Stimulated activated CD8-positive, alpha-beta memory T cell treated with anti-CD3 and anti-CD28 coated beads, Interleukin-7, amount 100 ng/mL, for 1 hour (primary cell): ENCODE measurements around the gene STK11IP.

ENCODE experiments used
- DNase-seq, 2 donors: peaks; one replicate each; pipeline ENCODE4 v3.0.0-alpha.2; 2020; ENCODE audit warnings: low read depth in 2 of 2

The STK11IP gene

DNA sequence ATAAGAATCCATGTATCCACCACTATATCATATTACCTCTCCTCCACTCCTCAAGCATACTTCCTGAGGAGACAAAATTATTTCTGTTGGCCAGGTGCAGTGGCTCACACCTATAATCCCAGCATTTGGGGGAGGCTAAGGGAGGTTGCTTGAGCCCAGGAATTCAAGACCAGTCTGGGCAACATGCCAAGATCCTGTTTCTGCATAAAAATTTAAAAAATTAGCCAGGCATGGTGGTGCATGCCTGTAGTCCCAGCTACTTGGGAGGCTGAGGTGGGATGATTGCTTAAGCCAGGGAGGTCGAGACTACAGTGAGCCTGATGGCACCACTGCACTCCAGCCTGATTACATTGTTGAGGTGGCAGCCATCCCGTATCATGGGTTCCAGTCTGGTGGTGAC is 16.3 kb upstream of the STK11IP start:
- DNase-seq, result no peak

DNA sequence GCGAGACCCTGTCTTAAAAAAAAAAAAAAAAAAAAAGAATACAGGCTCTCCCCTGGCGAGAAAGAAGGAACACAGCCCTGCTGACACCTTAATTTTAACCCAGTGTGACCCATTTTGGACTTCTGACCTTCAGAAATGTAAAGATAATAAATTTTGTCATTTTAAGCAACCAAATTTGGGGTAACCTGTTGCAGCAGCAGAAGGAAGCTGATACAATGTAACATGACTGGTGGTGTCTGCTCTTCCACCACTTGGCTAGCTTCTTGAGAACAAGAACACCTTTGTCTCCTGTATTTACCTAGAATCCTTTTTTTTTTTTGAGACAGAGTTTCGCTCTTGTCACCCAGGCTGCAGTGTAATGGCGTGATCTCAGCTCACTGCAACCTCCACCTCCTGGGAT is 6.6 kb upstream of the STK11IP start:
- no peak for DNase-seq

DNA sequence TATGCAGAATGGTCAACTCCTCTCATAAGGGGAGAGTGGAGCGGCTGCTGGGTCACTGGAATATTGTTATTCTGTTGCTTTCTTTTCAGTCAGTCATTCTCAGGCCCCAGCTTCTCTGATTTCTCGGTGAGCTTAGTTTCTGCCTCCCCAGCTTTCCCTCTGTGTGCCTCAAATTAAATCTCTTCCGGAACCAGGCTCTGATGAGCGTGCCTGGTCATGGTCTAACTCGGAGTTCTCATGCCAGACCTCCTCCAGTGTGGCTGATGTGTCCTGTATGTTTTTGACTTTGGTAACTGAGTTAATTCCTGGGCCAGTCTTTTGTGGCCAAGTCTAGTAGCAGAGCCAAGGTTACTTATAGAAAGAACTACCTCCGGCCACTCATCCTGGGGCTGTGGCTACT is 4.9 kb upstream of the STK11IP start:
- DNase-seq, result no peak

DNA sequence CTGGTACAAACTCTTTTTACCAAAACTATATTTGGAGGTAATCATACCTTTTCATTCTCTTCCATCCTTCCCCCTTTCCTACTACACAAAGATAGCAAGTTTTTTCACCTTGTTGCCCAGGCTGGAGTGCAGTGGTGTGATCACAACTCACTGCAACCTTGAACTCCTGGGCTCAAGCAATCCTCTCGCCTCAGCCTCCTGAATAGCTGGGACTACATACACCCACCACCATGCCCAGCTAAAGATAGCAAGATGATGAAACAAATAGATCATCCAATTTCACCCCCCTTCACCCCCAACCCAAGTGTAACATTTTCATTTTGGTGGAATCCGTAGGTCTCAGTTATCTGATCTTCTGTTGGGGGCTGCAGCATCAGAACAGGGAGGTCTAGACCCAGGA is 4.5 kb upstream of the STK11IP start:
- no peak for DNase-seq

DNA sequence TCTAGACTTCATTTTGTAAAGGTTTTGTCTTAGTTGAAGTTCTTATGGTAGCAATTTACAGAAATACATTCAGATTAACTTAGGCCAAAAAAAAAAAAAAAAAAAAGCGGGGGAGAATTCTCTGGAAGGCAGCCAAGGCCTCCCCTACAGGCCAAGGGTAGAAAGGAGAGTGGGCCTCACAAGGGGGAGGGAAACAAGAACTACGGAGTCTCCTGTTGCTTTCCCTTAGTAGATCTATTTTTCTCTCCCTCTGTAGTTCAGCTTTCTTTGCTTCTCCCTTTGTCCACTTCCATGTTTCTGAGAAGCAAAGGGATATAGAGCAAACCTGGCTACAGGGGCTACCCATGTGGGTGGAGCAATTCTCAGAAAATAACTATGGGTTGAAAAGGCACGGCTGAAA is 2.4 kb upstream of the STK11IP start:
- no peak for DNase-seq

DNA sequence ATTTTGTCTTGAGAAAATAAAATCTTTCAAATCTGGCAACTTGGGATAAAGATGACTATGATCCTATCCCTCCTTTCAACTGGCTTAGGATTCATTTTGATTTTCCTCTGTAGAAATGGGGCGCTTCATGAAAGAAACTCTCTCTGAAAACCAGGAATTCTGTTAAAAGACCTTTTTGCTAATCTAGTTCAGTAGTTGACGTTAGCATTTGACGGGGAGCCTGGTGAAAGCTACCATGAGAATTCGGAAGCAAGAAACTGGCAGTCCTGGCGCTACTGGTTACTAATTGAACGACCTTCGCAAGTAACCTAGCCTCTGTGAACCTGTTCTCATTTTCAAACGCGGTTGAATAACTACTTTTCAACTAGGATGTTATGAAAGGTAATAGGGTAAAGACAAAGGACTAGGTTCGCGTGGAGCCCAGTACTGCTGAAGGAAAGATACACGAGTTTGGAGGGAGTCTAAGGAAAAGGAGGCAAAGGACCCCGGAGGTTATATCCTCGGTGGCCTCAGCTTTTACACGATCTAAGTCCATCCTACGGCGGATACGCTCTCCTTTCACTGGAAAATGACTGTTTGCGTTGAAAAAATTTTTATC is 604 bp upstream of the STK11IP start:
- no peak for DNase-seq

DNA sequence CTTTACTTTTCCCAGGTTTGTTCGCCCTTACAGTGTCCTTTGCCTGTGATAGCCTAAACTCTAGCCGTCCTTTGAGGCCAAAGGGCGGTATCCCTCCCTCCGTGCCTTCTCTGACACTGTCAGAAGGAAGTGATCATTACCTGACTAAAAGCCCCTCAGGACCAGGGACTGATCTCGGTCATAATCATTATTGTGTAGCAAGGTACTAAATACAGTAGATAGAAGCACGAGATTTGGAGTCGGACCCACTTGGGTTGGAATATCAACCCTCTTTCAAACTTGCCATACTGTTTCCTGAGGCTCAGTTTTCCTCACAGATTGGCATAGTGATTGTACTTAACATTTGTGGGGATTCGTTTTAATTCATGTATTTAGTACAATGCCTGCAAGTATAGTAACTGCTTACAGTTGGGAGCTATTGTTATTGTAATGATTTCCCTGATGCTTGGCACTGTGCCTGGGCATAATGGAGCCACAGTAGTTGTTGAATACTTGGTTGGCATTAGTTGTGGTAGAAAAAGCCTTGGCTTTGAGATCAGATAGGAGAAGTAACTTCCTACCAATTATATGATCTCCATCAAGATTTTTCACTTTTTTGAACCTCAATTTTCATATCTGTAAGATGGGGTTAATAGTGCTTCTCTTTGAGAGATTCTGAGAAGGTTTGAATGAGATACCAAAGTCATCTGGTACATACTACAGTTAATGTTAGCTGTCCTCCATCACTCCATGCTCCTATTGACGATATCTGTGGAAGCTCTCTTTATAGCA is 836 bp downstream of the STK11IP start:
- no peak for DNase-seq

DNA sequence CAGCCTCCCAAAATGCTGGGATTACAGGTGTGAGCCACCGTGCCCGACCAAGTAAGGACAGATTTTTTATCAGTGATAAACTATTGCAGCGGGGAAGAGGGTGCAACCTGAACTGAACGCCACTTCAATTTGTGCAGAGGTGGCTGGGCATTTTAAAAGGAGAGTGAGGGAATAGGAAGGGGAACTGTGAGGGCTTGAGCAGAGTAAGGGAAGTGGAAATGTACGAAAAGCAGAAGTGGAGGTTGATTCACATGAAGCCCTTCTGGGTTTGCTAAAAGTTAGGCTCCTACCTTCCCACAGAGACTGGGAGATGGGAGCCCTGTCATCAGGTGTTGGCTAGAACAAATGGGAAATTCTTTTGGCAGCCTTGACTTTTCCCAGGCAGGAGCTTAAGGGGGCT is 6.1 kb downstream of the STK11IP start:
- no peak for DNase-seq

DNA sequence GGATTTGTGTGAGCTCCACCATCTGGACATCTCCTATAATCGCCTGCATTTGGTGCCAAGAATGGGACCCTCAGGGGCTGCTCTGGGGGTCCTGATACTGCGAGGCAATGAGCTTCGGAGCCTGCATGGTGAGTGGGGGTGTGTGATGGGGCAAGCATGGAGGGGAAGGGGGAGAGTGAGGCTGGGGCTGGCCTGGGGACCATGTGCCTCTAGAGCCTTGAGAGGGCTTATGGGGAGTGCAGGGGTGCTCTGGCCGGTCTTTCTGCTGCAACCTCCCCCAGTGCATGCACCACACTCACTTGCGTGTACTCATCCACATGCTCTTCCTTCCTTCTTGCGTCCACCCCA is 7.9 kb downstream of the STK11IP start:
- DNase-seq, result no peak

DNA sequence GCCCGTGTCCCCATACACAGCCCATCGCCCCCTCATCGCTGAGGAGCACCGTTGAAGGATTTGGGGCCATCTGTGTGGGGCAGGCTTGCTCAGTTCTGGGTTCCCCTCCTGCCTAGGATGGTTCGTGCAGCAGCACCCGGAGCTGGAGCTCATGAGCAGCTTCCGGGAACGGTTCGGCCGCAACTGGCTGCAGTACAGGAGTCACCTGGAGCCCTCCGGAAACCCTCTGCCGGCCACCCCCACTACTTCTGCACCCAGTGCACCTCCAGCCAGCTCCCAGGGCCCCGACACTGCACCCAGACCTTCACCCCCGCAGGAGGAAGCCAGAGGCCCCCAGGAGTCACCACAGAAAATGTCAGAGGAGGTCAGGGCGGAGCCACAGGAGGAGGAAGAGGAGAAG is 10.3 kb downstream of the STK11IP start:
- DNase-seq, result no peak

DNA sequence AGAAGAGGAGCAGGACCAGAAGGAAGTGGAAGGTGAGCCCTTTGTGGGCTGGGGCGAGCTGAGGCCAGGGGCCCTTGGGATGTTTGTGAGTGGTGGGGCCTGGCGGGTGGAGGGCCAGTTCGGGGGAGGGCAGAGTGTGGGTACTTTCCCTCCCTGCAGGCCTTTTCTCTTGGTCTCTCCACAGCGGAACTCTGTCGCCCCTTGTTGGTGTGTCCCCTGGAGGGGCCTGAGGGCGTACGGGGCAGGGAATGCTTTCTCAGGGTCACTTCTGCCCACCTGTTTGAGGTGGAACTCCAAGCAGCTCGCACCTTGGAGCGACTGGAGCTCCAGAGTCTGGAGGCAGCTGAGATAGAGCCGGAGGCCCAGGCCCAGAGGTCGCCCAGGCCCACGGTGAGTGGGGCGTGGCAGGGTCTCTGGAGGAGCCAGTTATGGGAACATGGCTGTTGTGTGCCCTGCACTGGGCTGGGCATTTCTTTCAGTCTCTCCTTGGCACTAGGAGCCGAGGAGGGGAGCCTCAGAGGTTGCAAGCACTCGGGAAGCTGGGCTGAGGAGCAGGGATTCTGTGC is 10.8 kb downstream of the STK11IP start:
- DNase-seq, result no peak

DNA sequence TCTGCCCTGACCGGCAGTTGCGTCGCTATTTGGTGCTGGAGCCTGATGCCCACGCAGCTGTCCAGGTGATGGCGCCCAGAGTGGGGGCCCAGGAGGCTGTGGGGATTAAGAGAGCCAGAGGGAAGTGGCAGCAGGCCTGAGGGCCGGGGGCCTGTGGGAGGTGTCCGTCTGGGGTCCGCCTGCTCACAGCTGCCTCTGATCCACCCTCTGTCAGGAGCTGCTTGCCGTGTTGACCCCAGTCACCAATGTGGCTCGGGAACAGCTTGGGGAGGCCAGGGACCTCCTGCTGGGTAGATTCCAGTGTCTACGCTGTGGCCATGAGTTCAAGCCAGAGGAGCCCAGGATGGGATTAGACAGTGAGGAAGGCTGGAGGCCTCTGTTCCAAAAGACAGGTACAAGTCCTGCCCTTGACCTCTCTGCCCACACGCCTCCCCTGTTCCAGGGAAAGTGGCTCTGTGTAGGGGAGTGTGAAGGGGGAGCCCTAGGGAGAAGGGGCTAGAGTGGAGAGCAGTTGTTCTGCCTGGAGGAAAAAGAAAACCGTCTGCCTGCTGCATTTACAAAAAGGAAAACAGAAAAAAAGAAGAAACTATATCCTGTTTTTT is 11.6 kb downstream of the STK11IP start:
- no peak for DNase-seq

DNA sequence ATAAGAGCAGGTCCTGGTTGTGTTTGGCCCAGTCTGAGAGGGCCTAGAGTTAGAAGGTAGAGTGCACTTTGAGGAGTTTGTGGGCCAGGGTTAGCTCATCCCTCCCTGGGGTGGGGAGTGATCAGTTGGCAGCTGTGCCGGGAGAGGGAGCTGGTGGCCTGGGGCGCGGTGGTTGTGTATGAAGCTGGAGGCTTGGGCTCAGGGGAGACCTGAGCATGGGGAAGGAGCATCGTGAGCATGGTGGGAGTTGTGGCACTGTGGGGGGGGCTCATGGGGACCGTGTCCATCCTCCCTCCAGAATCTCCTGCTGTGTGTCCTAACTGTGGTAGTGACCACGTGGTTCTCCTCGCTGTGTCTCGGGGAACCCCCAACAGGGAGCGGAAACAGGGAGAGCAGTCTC is 13.6 kb downstream of the STK11IP start:
- DNase-seq, result no peak

DNA sequence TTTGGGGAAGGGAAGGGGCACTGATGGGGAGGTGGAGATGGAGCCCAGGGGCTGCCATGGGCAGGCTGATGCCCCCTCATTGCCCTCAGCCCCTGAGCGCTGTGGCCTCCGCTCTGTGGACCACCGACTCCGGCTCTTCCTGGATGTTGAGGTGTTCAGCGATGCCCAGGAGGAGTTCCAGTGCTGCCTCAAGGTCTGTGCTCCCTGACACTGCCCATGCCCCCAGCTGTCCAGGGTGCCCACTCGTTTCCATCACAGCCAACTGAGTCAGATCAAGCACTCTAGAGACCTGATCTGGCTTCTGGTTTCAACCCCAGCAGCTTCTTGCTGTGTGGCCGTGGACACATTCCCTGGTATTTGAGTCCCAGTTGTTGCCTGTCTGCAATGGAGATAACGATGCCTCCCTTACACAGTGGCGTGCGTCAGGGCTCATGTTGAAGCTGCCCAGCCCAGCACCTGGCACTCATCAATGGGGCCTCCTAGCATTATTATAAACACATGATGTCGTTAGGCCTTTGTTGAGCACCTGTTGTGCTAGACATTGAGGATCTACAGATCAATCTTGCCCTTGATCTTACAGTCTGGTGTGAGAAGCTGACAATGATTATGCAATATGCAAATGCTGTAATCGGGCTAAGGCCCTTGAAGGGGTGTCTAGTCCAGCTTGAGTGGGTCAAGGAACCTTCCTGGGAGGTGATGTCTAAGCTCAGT is 14.4 kb downstream of the STK11IP start:
- DNase-seq, result no peak

DNA sequence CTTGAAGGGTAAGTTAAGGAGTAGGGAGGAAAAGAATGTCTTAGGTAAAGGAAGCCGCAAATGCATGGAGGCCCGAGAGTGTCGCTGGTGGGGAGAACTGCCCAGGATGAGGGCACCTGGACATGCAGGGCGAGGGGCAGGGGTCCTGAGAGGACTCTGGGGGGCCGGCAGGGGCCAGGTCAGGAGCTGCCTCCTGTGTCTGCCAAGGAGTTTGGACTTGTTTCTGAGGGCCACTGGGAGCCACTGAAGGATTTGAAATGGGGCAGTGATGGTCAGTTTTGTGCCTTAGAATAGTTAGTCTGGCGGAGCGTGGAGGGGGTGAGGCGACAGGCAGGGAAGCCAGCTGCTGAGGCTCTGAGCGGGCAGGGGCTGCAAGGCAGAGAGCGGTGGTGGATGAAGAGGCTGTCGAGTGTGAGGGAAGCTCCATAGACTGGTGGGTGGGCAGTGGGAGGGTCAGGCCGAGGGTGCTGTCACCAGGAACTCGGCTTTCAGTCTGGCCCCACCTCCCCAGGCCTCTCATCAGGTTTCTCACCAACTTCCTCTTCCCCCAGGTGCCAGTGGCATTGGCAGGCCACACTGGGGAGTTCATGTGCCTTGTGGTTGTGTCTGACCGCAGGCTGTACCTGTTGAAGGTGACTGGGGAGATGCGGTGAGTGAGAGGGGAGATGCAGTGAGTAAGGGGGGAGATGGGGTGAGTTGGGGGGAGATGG is 15.1 kb downstream of the STK11IP start:
- no peak for DNase-seq

DNA sequence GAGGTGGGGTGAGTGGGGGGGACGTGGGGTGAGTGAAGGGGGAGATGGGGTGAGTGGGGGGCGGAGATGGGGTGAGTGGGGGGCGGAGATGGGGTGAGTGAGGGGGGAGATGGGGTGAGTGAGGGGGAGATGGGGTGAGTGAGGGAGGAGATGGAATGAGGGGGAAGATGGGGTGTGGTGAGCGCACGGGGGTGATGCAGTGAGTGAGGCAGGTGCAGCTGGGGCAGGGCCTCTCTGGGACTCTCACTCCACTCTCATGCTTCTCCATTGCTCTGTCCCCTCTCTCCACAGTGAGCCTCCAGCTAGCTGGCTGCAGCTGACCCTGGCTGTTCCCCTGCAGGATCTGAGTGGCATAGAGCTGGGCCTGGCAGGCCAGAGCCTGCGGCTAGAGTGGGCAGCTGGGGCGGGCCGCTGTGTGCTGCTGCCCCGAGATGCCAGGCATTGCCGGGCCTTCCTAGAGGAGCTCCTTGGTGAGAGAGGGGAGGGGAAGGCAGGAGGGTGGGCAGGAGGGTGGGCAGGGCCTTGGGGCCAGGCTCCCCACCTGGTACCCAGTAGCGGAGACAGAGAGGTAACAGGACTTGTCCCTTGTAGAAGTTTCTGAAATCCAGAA is 15.9 kb downstream of the STK11IP start:
- DNase-seq, result no peak

DNA sequence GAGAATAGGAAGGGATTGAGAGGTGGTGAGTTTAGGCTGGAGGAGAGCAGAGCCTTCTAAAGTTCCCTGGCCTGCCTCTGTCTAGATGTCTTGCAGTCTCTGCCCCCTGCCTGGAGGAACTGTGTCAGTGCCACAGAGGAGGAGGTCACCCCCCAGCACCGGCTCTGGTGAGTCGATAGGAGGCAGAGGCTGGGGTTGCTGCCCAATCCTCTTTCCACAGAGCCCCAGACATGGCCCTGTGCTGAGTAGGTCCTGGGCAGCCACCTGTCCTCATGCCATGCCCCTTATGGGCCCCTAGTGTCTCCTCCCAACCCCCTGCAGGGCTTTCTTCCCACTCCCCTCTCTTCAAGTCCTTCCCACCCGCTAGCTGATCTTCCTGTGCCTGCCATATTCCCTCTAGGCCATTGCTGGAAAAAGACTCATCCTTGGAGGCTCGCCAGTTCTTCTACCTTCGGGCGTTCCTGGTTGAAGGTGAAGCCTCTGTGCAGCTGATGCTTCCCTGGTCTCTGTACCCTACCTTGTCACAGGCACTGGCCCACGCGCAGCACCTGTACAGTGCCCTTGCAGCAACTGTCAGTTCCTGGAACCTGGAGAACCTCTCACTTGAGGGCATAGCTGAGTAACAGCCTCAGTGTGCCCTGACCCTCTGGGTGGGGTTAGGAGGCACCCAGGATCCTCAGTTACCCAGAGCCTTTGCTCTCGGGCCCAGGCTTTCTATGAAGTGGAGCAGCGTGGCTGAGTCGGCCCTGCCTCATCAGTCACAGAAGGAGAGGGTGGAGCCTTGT is 16.6 kb downstream of the STK11IP start:
- no peak for DNase-seq

DNA sequence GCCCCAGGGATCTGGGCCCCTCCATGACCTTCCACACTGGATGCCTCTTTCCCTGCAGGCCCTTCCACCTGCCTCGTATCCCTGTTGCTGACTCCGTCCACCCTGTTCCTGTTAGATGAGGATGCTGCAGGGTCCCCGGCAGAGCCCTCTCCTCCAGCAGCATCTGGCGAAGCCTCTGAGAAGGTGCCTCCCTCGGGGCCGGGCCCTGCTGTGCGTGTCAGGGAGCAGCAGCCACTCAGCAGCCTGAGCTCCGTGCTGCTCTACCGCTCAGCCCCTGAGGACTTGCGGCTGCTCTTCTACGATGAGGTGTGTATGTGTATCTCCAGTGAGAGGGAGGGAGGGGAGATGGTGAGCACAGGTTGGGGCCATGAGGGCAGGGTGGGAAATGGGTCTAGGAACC is 17.4 kb downstream of the STK11IP start:
- DNase-seq, result no peak

DNA sequence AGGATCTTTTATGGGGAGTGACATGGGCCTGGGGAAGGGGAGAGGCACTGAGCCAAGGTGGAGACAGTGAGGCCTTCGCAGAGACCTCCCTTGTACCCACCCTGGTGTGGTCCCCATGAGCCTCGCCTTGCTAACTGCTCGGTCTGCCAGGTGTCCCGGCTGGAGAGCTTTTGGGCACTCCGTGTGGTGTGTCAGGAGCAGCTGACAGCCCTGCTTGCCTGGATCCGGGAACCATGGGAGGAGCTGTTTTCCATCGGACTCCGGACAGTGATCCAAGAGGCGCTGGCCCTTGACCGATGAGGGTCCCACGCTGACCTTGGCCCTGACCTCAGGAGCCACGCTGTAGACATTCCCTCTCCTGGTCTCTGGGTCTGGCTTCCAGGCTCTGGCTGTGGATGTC is 18.2 kb downstream of the STK11IP start:
- no peak for DNase-seq

DNA sequence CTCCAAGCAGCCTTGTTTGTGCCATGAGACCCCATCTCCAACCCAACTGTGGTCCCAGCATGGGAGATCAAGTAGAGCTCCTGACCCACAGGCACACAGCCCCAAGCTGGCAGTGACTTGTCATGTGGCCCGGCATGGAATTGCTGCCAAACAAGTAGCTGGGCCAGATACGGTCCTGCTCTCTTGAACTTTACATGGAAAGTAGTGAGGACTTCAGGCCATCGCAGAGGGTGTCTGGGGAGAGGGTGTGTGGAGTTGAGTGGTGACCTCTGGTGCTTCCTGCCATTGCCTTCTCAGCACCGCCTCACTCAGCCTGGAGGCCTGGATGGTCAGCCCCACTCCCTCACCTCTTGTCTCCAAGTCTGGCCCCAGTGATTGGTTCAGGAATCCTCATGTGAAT is 18.9 kb downstream of the STK11IP start:
- DNase-seq, result no peak

DNA sequence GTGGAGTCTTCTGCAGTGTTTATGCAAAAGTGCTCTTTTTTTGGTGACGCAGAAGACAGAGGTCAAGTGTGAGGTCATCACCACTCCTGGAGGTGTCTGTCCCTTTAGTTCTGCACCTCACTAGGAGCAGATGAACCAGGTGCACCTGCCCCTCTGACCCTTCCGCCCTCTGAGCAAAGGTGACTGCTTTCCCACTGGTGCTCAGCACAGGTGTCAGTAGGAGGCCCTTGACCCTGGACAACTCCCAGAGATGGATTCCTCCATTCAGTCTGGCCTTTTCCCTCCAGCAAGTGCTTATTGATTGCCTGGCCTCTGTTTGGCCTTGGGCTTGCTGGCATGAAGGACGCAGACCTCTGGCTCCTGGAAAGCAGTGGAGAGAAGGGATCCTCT is 21.1 kb downstream of the STK11IP start:
- DNase-seq, result no peak
